Hepatocyte (in vitro differentiated cells): ENCODE results near the gene TAT.
"Not testable (repeated sequence)": the region's sequence is repeated elsewhere in the genome, so short reads cannot be mapped to it uniquely, and the experiment has no call there.

Experiments used
- EZH2 ChIP-seq: fragments of 200-600 bp; sonication (generic); IDR thresholded peaks from 2 replicates; pipeline ENCODE4 v1.6.1; 2016; ENCODE audit warnings: antibody characterized with exemption, mild to moderate bottlenecking, borderline replicate concordance
- EZH2phosphoT487 ChIP-seq: fragments of 200-600 bp; sonication (generic); IDR thresholded peaks from one replicate; pipeline ENCODE4 v1.6.1; 2018; ENCODE audit warnings: antibody characterized with exemption, mild to moderate bottlenecking, low read depth, moderate library complexity; ENCODE audit not compliant: unreplicated experiment, severe bottlenecking
- TF ChIP-seq, protein P1 (sequence below): fragments of 200-600 bp; sonication (generic); IDR thresholded peaks from 2 replicates; pipeline ENCODE4 v1.5.1; 2016; ENCODE audit warnings: antibody characterized with exemption, mild to moderate bottlenecking; ENCODE audit not compliant: poor library complexity

GRCh38 chr16:71561886-71562285 is 15.0 kb downstream of the TAT start:
- TF ChIP-seq, protein P1, sequence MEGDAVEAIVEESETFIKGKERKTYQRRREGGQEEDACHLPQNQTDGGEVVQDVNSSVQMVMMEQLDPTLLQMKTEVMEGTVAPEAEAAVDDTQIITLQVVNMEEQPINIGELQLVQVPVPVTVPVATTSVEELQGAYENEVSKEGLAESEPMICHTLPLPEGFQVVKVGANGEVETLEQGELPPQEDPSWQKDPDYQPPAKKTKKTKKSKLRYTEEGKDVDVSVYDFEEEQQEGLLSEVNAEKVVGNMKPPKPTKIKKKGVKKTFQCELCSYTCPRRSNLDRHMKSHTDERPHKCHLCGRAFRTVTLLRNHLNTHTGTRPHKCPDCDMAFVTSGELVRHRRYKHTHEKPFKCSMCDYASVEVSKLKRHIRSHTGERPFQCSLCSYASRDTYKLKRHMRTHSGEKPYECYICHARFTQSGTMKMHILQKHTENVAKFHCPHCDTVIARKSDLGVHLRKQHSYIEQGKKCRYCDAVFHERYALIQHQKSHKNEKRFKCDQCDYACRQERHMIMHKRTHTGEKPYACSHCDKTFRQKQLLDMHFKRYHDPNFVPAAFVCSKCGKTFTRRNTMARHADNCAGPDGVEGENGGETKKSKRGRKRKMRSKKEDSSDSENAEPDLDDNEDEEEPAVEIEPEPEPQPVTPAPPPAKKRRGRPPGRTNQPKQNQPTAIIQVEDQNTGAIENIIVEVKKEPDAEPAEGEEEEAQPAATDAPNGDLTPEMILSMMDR = not testable (repeated sequence)
- TF ChIP-seq EZH2, EZH2phosphoT487: not testable (repeated sequence)
